Body of pancreas (tissue), 4 donors: ENCODE measurements around the gene RBMS3.
"Not testable (repeated sequence)": the region's sequence is repeated elsewhere in the genome, so short reads cannot be mapped to it uniquely, and the experiment has no call there.

ENCODE experiments used
- CTCF ChIP-seq, 7 experiments: fragments of 450-650 bp in 4 of 7; fragments of 200-600 bp in 3 of 7; sonication (generic) in 3 of 7; IDR thresholded peaks; one replicate each; pipeline ENCODE4 v1.5.1; 2016 to 2019; ENCODE audit warnings: antibody characterized with exemption in 7 of 7
- POLR2A ChIP-seq, 3 donors: fragments of 450-650 bp; IDR thresholded peaks; one replicate each; pipeline ENCODE4 v1.6.1; 2016; ENCODE audit warnings: antibody characterized with exemption in 3 of 3, mild to moderate bottlenecking in 2 of 3

- TF ChIP-seq POLR2A, CTCF (IDR thresholded peaks at IDR 0.05): not testable (repeated sequence)
Observed at GRCh38 chr3:29393946-29394345, 113.1 kb downstream of the RBMS3 start.
